ENCODE measurements around the gene PNMA5. TPM values are rescaled to one million over a fixed set of nuclear protein-coding genes. Genes with fewer than 3 reads are reported as not detected.

The PNMA5 gene
- total and polyA plus RNA-seq, 4 donors: 0.09 TPM; not detected in 3

GRCh38 chrX:152945021-152945979 lies 48.6 kb downstream of the PNMA5 start:
- TF ChIP-seq JUND (IDR thresholded peaks at IDR 0.05) (no peak), HNF4G (IDR thresholded peaks at IDR 0.05) (no peak), GABPA (IDR thresholded peaks at IDR 0.05 in 1 of 2, conservative IDR thresholded peaks at IDR 0.05 in 1 of 2) (no peak), HNF4A (conservative IDR thresholded peaks at IDR 0.05) (no peak), RAD21 (IDR thresholded peaks at IDR 0.05) (no peak), FOXA2 (IDR thresholded peaks at IDR 0.05) (no peak), RXRA (IDR thresholded peaks at IDR 0.05) (no peak), NR2F2 (IDR thresholded peaks at IDR 0.05) (no peak), FOXA1 (IDR thresholded peaks at IDR 0.05) (no peak), TAF1 (conservative IDR thresholded peaks at IDR 0.05) (no peak), SP1 (IDR thresholded peaks at IDR 0.05) (no peak), EGR1 (IDR thresholded peaks at IDR 0.05; ENCODE audit: low read depth in 2 of 2) (no peak), YY1 (IDR thresholded peaks at IDR 0.05) (no peak)
- TF ChIP-seq, protein P1, sequence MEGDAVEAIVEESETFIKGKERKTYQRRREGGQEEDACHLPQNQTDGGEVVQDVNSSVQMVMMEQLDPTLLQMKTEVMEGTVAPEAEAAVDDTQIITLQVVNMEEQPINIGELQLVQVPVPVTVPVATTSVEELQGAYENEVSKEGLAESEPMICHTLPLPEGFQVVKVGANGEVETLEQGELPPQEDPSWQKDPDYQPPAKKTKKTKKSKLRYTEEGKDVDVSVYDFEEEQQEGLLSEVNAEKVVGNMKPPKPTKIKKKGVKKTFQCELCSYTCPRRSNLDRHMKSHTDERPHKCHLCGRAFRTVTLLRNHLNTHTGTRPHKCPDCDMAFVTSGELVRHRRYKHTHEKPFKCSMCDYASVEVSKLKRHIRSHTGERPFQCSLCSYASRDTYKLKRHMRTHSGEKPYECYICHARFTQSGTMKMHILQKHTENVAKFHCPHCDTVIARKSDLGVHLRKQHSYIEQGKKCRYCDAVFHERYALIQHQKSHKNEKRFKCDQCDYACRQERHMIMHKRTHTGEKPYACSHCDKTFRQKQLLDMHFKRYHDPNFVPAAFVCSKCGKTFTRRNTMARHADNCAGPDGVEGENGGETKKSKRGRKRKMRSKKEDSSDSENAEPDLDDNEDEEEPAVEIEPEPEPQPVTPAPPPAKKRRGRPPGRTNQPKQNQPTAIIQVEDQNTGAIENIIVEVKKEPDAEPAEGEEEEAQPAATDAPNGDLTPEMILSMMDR (IDR thresholded peaks at IDR 0.05; ENCODE audit: low read depth, low read length, missing input control): no peak
- TF ChIP-seq, protein P2, sequence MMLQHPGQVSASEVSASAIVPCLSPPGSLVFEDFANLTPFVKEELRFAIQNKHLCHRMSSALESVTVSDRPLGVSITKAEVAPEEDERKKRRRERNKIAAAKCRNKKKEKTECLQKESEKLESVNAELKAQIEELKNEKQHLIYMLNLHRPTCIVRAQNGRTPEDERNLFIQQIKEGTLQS (IDR thresholded peaks at IDR 0.05): no peak
- TF ChIP-seq, protein P3, sequence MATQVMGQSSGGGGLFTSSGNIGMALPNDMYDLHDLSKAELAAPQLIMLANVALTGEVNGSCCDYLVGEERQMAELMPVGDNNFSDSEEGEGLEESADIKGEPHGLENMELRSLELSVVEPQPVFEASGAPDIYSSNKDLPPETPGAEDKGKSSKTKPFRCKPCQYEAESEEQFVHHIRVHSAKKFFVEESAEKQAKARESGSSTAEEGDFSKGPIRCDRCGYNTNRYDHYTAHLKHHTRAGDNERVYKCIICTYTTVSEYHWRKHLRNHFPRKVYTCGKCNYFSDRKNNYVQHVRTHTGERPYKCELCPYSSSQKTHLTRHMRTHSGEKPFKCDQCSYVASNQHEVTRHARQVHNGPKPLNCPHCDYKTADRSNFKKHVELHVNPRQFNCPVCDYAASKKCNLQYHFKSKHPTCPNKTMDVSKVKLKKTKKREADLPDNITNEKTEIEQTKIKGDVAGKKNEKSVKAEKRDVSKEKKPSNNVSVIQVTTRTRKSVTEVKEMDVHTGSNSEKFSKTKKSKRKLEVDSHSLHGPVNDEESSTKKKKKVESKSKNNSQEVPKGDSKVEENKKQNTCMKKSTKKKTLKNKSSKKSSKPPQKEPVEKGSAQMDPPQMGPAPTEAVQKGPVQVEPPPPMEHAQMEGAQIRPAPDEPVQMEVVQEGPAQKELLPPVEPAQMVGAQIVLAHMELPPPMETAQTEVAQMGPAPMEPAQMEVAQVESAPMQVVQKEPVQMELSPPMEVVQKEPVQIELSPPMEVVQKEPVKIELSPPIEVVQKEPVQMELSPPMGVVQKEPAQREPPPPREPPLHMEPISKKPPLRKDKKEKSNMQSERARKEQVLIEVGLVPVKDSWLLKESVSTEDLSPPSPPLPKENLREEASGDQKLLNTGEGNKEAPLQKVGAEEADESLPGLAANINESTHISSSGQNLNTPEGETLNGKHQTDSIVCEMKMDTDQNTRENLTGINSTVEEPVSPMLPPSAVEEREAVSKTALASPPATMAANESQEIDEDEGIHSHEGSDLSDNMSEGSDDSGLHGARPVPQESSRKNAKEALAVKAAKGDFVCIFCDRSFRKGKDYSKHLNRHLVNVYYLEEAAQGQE (IDR thresholded peaks at IDR 0.05): no peak
- TF ChIP-seq, protein P4, sequence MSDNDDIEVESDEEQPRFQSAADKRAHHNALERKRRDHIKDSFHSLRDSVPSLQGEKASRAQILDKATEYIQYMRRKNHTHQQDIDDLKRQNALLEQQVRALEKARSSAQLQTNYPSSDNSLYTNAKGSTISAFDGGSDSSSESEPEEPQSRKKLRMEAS (IDR thresholded peaks at IDR 0.05): no peak
- TF ChIP-seq, protein P5, sequence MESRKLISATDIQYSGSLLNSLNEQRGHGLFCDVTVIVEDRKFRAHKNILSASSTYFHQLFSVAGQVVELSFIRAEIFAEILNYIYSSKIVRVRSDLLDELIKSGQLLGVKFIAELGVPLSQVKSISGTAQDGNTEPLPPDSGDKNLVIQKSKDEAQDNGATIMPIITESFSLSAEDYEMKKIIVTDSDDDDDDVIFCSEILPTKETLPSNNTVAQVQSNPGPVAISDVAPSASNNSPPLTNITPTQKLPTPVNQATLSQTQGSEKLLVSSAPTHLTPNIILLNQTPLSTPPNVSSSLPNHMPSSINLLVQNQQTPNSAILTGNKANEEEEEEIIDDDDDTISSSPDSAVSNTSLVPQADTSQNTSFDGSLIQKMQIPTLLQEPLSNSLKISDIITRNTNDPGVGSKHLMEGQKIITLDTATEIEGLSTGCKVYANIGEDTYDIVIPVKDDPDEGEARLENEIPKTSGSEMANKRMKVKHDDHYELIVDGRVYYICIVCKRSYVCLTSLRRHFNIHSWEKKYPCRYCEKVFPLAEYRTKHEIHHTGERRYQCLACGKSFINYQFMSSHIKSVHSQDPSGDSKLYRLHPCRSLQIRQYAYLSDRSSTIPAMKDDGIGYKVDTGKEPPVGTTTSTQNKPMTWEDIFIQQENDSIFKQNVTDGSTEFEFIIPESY (IDR thresholded peaks at IDR 0.05): no peak
- Histone ChIP-seq H3K36me3 (ENCODE audit: control insufficient read depth in 4 of 4, insufficient read depth in 3 of 4, low read depth in 1 of 4, low read length in 3 of 4) (no peaks in the 10 kb centered on the region), H3K9me3 (ENCODE audit: control insufficient read depth in 4 of 4, low read length in 3 of 4) (no peaks in the 10 kb centered on the region), H3K4me3 (ENCODE audit: low read depth in 1 of 3, low read length in 3 of 3) (no peak overlapping the region), H3K27ac (ENCODE audit: low read depth in 1 of 2, low read length in 2 of 2) (no peak overlapping the region), H3K4me1 (ENCODE audit: control insufficient read depth in 4 of 4, insufficient read depth in 4 of 4, low read length in 3 of 4) (peaks cover 0 to 14% (median 7%) of the 10 kb centered on the region in 4 donors), H3K9ac (ENCODE audit: low read depth in 1 of 2, low read length in 2 of 2) (no peak overlapping the region), H3K27me3 (ENCODE audit: control insufficient read depth in 4 of 4, insufficient read depth in 4 of 4, low read length in 3 of 4) (no peaks in the 10 kb centered on the region)
- 97% methylated on average over 11 of the region's 11 CpGs for whole genome bisulfite sequencing
- DNase-seq (ENCODE audit: low spot score): no peak

All from liver (tissue), 9 donors.